Measurements from ENCODE around the gene KCNN3.
"Not testable (repeated sequence)": the region's sequence is repeated elsewhere in the genome, so short reads cannot be mapped to it uniquely, and the experiment has no call there.

Gene KCNN3

GRCh38 chr1:154870115-154870571 is at the start of gene KCNN3:
KCNN3 (minus strand) TSS chr1:154870281; CDS start chr1:154869964, 317 bp downstream.
- in situ Hi-C loops (cut with MboI; ENCODE audit: low pct_unique_long_range_greater_than_20kb, low sequenced_read_pairs) = no loop called here
- peak; percentile 92 for DNase-seq

DNA sequence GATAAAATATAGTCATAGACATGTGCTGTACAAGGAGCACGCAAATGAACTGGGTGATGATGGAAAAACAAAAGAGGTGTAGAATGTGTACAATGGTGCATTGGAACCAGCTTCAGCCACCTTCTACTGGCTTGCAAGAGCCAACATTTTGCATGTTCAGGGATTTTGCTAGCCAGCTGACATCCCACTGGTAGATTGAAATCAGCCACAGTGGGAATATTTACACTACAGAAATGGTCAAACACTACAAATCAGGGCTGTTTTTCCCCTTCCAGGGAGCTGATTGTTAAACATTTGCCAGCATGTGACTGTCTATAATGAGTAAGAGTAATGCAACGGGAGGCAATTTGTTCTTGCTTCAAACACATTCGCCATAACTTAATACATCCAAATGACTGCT is 43.2 kb upstream of the KCNN3 start:
- DNase-seq = no peak
- in situ Hi-C loops (cut with MboI; ENCODE audit: low pct_unique_long_range_greater_than_20kb, low sequenced_read_pairs) = no loop called here

- in situ Hi-C loops (cut with MboI; ENCODE audit: low pct_unique_long_range_greater_than_20kb, low sequenced_read_pairs) = no loop called here
Observed at GRCh38 chr1:154912755-154913154, 42.7 kb upstream of the KCNN3 start.

DNA sequence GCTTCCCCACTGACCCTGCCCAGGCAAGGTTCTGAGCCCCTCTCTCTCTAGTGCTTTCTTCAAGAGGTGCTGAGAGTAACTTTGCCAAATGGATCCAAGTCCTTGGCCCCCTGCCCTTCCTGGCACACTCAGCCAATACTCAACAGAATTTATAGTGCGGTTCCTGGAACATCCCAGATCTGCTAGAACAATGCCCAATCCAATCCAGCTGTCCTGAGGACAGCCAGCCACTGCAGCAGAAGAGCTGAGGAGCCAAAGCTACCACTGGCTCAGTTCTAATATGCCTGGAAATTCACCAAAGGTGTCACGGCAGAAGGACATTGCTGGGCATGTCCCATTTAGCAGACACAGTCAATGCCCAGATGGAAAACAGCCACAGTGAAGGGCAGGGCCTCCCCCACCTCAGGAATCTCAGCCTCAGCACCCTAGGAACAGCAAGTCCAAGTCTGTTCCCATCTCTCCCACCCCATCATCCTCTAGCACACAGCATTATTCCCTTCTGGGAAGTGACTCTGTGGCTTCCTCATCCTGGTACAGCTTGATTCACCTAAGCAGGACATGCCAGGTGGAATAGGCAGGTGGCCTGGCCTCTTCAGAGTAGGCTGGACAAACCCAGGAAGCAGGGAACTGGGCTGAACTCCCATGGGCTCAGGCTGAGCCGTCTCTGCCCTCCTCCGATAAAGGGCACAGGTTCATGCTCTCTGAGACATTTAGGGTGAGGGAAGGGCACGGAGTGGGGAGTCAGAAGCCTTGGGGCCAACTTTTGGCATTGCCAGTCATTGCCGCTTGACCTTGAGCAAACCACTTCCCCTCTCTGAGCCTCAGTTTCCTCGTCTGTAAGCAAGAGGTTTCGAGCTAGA is 41.8 kb upstream of the KCNN3 start:
- no peak for DNase-seq
- in situ Hi-C loops (cut with MboI; ENCODE audit: low pct_unique_long_range_greater_than_20kb, low sequenced_read_pairs) = no loop called here

More at GRCh38 chr1:154912755-154913154, 42.7 kb upstream of the KCNN3 start:
- DNase-seq = no peak

- in situ Hi-C loops (cut with MboI; ENCODE audit: low pct_unique_long_range_greater_than_20kb, low sequenced_read_pairs) = no loop called here
Observed at GRCh38 chr1:154910851-154911250, 40.8 kb upstream of the KCNN3 start.

GRCh38 chr1:154908937-154909336 is 38.9 kb upstream of the KCNN3 start:
- in situ Hi-C loops (cut with MboI; ENCODE audit: low pct_unique_long_range_greater_than_20kb, low sequenced_read_pairs) = no loop called here
- DNase-seq = no peak

More at GRCh38 chr1:154910851-154911250, 40.8 kb upstream of the KCNN3 start:
- DNase-seq = no peak

GRCh38 chr1:154908129-154908528 is 38.0 kb upstream of the KCNN3 start:
- DNase-seq; in situ Hi-C loops (cut with MboI; ENCODE audit: low pct_unique_long_range_greater_than_20kb, low sequenced_read_pairs): not testable (repeated sequence)

DNA sequence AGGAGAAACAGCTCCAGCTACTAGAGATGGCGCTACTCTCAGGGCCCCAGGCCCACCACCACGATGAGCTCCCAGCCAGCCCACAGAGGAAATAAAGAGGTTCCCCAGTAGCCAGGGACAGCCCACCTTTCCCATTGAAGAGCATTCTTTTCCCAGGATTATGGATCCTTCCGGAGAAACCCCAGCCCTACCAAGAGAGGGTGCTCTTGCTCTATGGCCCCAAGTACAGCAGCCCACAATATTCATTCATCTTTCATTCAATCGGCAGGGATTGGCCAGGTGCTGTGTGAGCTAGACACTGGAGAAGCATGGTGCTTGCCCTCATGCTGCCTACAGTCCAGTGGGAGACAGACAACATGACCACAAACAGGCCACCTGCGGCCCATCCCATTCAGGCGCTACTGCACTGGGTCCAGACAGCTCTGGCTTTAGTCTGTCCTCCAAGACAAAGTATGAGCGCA is 36.6 kb upstream of the KCNN3 start:
- in situ Hi-C loops (cut with MboI; ENCODE audit: low pct_unique_long_range_greater_than_20kb, low sequenced_read_pairs) = no loop called here
- DNase-seq = peak; percentile 47

DNA sequence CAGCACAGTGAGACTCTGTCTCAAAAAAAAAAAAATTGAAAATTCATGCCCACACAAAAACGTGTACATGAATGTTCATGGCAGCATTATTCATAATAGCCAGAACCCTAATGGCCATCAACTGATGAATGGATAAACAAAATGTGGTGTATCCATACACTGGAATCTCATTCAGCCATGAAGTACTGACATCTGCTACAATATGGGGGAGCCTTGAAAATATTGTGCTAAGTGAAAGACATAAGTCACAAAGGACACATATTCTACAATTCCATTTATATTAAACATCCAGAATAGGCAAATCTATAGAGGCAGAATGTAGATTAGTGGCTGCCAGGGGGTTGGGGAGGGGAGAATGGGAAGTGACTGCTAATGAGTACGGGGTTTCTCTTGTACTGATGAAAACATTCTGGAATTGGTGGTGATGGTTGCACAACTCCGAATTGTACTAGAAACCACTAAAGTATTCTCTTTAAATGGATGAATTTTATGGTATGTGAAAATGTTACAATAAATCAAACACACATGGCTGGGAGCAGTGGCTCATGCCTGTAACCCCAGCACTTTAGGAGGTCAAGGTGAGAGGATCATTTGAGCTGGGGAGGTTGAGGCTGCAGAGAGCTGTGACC is 33.0 kb upstream of the KCNN3 start:
- DNase-seq = no peak
- in situ Hi-C loops (cut with MboI; ENCODE audit: low pct_unique_long_range_greater_than_20kb, low sequenced_read_pairs) = no loop called here

DNA sequence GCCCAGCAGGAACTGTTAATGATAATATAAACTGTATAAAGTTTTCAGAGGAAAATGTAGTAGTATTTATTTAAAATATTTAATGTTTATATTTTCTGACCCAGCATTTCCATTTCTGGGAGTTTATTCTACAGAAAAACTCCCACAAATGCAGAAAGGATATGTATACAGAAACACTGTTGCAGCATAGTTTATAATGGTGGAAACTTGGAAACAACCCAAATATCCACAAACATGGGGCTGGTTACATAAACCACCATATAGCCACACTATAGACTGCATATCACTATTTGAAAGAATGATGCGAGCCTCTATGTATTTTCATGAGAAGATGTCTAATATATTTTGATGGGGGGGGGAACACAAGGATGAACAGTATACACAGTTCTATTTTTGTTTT is 31.5 kb upstream of the KCNN3 start:
- in situ Hi-C loops (cut with MboI; ENCODE audit: low pct_unique_long_range_greater_than_20kb, low sequenced_read_pairs) = no loop called here
- DNase-seq = no peak

DNA sequence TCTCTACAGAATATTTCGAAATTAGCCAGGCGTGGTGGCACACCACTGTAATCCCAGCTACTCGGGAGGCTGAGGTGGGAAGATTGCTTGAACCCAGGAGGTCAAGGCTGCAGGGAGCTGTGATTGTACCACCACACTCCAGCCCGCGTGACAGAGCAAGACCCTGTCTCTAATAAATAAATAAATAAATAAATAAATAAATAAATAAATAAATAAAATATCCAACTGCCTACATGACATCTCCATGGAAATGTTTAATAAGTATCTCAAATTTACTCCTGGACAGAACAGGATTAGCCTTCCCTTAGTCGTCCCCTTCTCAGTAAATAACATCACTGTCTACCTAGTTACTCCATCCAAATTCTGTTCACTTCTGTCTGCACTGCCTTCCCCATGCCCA is 29.0 kb upstream of the KCNN3 start:
- no peak for DNase-seq
- in situ Hi-C loops (cut with MboI; ENCODE audit: low pct_unique_long_range_greater_than_20kb, low sequenced_read_pairs) = no loop called here

DNA sequence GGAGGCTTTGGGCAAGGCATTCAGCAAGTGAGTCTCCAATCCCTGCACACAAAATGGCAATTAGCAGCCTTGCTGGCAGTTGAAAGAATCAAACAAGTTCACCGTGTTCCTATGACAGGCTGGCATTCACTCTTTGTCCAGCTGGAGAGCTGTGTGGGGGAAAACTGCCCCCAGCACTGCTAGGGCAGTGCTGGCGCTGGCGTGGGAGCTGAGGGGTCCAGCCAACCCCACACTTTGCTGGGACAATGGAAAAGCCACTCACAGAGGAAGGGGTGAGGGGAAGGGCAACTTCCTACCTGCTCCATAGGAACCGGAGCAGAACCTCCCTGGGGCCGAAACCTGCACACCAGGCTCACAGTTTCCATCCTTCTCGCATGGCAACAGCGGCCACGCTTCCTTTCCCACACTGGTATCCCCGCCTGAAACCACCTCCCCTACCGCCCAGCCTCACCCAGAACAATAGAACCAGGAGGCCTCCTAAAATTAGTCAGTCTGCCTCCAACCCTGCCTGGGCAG is 26.7 kb upstream of the KCNN3 start:
- no peak for DNase-seq
- in situ Hi-C loops (cut with MboI; ENCODE audit: low pct_unique_long_range_greater_than_20kb, low sequenced_read_pairs) = no loop called here

GRCh38 chr1:154895798-154896197 is 25.7 kb upstream of the KCNN3 start:
- no peak for DNase-seq
- in situ Hi-C loops (cut with MboI; ENCODE audit: low pct_unique_long_range_greater_than_20kb, low sequenced_read_pairs) = no loop called here

DNA sequence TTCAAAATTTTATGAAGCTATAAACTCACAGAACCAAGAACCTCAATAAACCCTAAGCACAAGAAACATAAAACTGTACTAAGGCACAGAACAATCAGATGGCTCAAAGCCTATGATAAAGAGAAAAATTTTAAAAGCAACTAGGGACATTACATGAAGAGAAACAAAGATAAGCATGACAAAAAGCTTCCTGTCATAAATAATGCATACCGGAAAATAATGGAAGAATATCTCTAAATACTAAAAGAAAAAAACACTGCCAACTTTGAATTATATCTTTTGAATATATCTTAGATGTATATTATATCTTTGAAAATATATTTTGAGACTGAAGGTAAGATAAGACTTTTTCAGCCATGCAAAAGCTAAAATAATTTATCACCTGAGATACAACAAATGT is 21.4 kb upstream of the KCNN3 start:
- in situ Hi-C loops (cut with MboI; ENCODE audit: low pct_unique_long_range_greater_than_20kb, low sequenced_read_pairs) = no loop called here
- no peak for DNase-seq

DNA sequence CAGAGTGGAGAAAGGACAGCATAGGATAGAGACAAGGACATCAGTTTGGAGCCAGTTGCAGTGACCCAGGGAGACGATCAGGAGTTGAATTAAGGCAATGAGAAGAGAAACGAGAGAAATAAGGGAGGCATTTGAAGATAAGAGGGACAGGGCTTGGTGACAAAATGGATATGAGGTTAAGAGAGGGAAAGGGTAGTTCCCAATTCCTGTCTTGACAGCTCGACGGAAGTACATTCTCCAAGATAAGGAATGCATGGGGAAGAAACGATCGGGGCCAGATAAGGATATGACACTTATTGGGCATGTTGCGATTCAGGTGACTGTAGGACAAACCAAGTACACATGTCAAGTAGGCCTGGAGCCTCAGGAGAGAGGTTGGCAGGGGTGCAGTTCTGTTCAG is 18.7 kb upstream of the KCNN3 start:
- in situ Hi-C loops (cut with MboI; ENCODE audit: low pct_unique_long_range_greater_than_20kb, low sequenced_read_pairs) = no loop called here
- no peak for DNase-seq

- in situ Hi-C loops (cut with MboI; ENCODE audit: low pct_unique_long_range_greater_than_20kb, low sequenced_read_pairs) = no loop called here
Observed at GRCh38 chr1:154886281-154887015, 16.4 kb upstream of the KCNN3 start.

DNA sequence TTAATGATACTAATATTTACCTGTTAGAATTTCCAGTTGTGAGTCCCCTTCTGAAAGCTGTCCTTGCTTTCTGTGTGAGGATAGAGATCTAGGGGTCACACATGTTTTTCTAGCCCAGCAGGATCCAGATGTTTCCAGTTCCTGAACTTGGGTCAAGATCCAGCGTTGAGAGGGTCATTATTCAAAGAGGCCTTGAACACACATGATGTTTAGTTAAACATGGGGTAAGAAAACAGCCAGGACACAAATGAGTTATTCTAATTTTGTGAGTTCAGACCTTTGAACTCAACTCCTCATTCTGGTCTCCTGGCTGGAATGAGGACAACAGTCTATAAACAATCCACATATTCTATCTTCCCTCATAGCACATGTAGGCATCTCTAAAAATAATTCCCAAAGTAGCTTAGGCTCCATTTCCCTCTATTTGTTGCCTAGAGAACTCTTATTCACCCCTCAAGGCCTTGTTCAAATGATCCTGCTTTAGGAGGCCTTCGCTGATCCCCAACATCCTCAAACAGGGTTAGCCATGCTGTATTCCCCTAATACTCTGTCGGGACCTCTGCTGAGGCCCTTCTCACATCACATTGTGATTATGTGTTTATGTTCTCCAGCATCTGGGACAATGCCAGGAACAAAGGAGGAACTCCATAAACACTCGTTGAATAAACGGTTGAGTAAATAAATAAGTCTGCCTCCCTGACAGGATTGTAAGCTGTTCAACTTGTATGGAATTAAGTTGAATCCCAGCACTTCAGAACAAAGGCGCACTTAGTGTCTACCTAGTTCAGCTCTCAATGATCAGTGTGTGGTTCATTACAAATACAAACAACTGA is 15.0 kb upstream of the KCNN3 start:
- no peak for DNase-seq

More at GRCh38 chr1:154886281-154887015, 16.4 kb upstream of the KCNN3 start:
- DNase-seq = peak; percentile 14

GRCh38 chr1:154883919-154884868 is 14.1 kb upstream of the KCNN3 start:
- no peak for DNase-seq
- in situ Hi-C loops (cut with MboI; ENCODE audit: low pct_unique_long_range_greater_than_20kb, low sequenced_read_pairs) = no loop called here

More for the DNA sequence above, 15.0 kb upstream of the KCNN3 start:
- in situ Hi-C loops (cut with MboI; ENCODE audit: low pct_unique_long_range_greater_than_20kb, low sequenced_read_pairs) = no loop called here

All from KBM-7 (cell line).